OCI-LY1 (cell line): Measurements from ENCODE around the gene KCNT1.

Experiments used
- CTCF ChIP-seq: fragments of 200-600 bp; sonication (generic), shearing (Covaris generic); IDR thresholded peaks from 2 replicates; pipeline ENCODE4 v1.5.1; 2017; ENCODE audit warnings: mild to moderate bottlenecking, antibody characterized with exemption, low read length, moderate library complexity, mixed read lengths
- EZH2 ChIP-seq: fragments of 200-600 bp; sonication (generic), shearing (Covaris generic); IDR thresholded peaks from 2 replicates; pipeline ENCODE4 v1.8.0; 2017; ENCODE audit warnings: borderline replicate concordance, mixed run types, mild to moderate bottlenecking, antibody characterized with exemption, low read length, moderate library complexity, mixed read lengths

GRCh38 chr9:135690836-135691570 is 11.0 kb upstream of the KCNT1 start:
- TF ChIP-seq CTCF (no peak), EZH2 (no peak)
